Peyer's patch (tissue), 4 donors: ENCODE data around the gene ZBTB20. TPM values are rescaled to one million over a fixed set of nuclear protein-coding genes. Genes with fewer than 3 reads are reported as not detected.
A peak's percentile ranks its signal among the peaks of the same experiment; 100 is the strongest.

Source experiments
- DNase-seq, 3 donors: peaks; one replicate each; pipeline ENCODE4 v3.0.0-alpha.2; 2017 to 2019
- H3K27ac ChIP-seq, 4 donors: fragments of 200-600 bp; sonication (generic); one replicate each; pipeline ENCODE4 v1.5.1; 2016 to 2019
- H3K27me3 ChIP-seq, 2 donors: fragments of 200-600 bp; sonication (generic); one replicate each; pipeline ENCODE4 v1.5.1; 2019
- H3K36me3 ChIP-seq, 3 donors: fragments of 200-600 bp; sonication (generic); one replicate each; pipeline ENCODE4 v1.5.1; 2016 to 2019
- H3K4me1 ChIP-seq, 4 donors: fragments of 200-600 bp; sonication (generic); one replicate each; pipeline ENCODE4 v1.5.1; 2016 to 2019
- H3K4me3 ChIP-seq, 4 donors: fragments of 200-600 bp; sonication (generic); 1 replicate in 3 of 4; 2 replicates in 1 of 4; pipeline ENCODE4 v1.5.1; 2016 to 2019; ENCODE audit warnings: mild to moderate bottlenecking in 1 of 4
- H3K9me3 ChIP-seq, 4 donors: fragments of 200-600 bp; sonication (generic); one replicate each; pipeline ENCODE4 v1.5.1; 2016 to 2019; ENCODE audit warnings: mild to moderate bottlenecking in 1 of 4
- CTCF ChIP-seq, 6 experiments: fragments of 450-650 bp in 4 of 6; fragments of 200-600 bp in 2 of 6; sonication (generic) in 1 of 6; IDR thresholded peaks; one replicate each; pipeline ENCODE4 v1.5.1; 2017 to 2019; ENCODE audit warnings: antibody characterized with exemption in 6 of 6, mild to moderate bottlenecking in 3 of 6, moderate library complexity in 1 of 6
- POLR2A ChIP-seq, 2 donors: fragments of 450-650 bp; IDR thresholded peaks; one replicate each; pipeline ENCODE4 v1.5.1; 2017; ENCODE audit warnings: antibody characterized with exemption in 2 of 2, mild to moderate bottlenecking in 2 of 2, moderate library complexity in 2 of 2
- total RNA-seq, 4 donors: library from RNA; depleted of rRNA; stranded (reverse); fragments of >200 nt; gene quantifications; one replicate each; pipeline ENCODE4 v1.1.0, GENCODE V29; 2016

The ZBTB20 gene
- total RNA-seq, 4 donors from 2014 or later, result 19.6 to 135 (median 57.2) TPM

- H3K27me3 ChIP-seq, result no peaks in the 10 kb centered on the region
- DNase-seq, result no peak
- no peaks in the 10 kb centered on the region for H3K4me1 ChIP-seq
- H3K27ac ChIP-seq, result peak overlapping the region in 1 of 4 donors; percentile 44
- no peaks in the 10 kb centered on the region for H3K36me3 ChIP-seq
- H3K4me3 ChIP-seq, result peak overlapping the region in 1 of 4 donors; percentile 7
- no peaks in the 10 kb centered on the region for H3K9me3 ChIP-seq
- TF ChIP-seq CTCF (IDR thresholded peaks at IDR 0.05) (peak in 3 of 6 experiments; percentile 10 to 38 (median 32)), POLR2A (IDR thresholded peaks at IDR 0.05) (no peak)
Observed at GRCh38 chr3:114299421-114299820, 847.7 kb downstream of the ZBTB20 start.

DNA sequence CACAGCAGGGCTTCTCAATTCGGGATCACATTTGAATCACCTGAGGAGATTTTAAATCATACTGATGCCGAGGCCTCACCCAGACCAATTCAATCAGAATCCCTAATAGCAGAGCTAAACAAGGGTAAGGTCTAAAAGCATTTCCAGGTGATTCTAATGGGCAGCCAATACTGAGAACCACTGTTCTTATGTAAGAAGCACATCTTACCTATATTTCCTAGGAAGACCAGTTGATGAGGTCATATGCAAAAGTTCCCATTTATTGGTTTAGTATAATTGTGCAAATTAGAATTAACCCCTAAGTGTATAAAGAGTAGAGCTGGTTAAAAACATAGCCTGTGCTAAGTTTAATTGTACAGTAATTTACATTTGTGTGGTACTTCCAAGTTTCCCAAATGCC, 851.1 kb downstream of the ZBTB20 start:
- Histone ChIP-seq H3K4me3 (no peak overlapping the region), H3K27me3 (no peaks in the 10 kb centered on the region), H3K27ac (peak overlapping the region in 2 of 4 donors; percentile 64 to 67), H3K36me3 (no peaks in the 10 kb centered on the region), H3K9me3 (no peaks in the 10 kb centered on the region), H3K4me1 (peaks cover 0 to 8% (median 3%) of the 10 kb centered on the region in 4 donors)
- no peak for DNase-seq
- TF ChIP-seq CTCF (IDR thresholded peaks at IDR 0.05) (no peak), POLR2A (IDR thresholded peaks at IDR 0.05) (no peak)

GRCh38 chr3:114294940-114295480, 852.1 kb downstream of the ZBTB20 start:
- H3K36me3 ChIP-seq, result no peaks in the 10 kb centered on the region
- peak overlapping the region in 3 of 4 donors; percentile 25 to 67 (median 64) for H3K27ac ChIP-seq
- H3K4me1 ChIP-seq, result peaks cover 0 to 8% (median 3%) of the 10 kb centered on the region in 4 donors
- no peaks in the 10 kb centered on the region for H3K9me3 ChIP-seq
- H3K27me3 ChIP-seq, result no peaks in the 10 kb centered on the region
- no peak for TF ChIP-seq CTCF (IDR thresholded peaks at IDR 0.05)
- no peak for TF ChIP-seq POLR2A (IDR thresholded peaks at IDR 0.05)
- no peak overlapping the region for H3K4me3 ChIP-seq
- no peak for DNase-seq

DNA sequence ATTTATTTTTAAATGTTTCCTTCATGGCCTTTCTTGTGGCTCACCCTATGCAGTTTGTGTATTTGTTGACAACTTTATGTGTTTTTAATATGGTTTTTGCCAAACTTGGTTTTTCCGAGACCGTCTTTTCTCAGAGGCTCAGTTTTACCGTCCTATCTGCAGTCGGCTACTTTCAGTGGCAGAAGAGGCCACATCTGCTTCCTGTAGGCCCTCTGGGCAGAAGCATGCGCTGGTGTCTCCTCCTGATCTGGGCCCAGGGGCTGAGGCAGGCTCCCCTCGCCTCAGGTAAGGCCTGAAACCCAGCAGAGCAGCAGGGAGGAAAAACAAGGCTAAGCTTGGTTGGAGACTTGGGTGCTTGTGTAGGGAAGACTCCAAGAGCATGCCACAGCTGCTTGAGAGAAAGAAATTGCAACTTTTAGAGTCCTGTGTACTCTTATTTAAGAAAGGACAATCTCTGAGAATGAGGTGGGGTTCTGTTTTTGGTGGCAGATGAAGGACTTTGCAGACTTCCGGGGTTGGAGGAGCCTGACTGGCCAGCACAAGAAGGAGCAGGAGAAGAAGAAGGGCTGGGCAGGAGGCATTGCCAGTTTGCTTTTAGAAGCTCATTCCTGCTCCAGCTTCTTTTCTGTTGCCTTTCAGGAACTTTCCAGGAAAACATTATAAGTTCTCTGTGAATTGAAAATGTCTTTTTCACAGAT, 853.1 kb downstream of the ZBTB20 start, which contains the start of gene TIGIT:
Gene TIGIT, plus strand, starts transcription at position 191 of the 698 bp plus-strand sequence. Its CDS starts 34 bp downstream, at position 225.
- H3K36me3 ChIP-seq, result no peaks in the 10 kb centered on the region
- H3K4me3 ChIP-seq, result no peak within 1 kb of the TSS
- peak in 1 of 3 donors; percentile 59 for DNase-seq
- no peaks in the 10 kb centered on the region for H3K9me3 ChIP-seq
- H3K4me1 ChIP-seq, result peaks cover 0 to 8% (median 3%) of the 10 kb centered on the region in 4 donors
- H3K27ac ChIP-seq, result peak within 1 kb of the TSS; percentile 25 to 67 (median 56)
- H3K27me3 ChIP-seq, result no peaks in the 10 kb centered on the region
- no peak for TF ChIP-seq POLR2A (IDR thresholded peaks at IDR 0.05)
- no peak for TF ChIP-seq CTCF (IDR thresholded peaks at IDR 0.05)

DNA sequence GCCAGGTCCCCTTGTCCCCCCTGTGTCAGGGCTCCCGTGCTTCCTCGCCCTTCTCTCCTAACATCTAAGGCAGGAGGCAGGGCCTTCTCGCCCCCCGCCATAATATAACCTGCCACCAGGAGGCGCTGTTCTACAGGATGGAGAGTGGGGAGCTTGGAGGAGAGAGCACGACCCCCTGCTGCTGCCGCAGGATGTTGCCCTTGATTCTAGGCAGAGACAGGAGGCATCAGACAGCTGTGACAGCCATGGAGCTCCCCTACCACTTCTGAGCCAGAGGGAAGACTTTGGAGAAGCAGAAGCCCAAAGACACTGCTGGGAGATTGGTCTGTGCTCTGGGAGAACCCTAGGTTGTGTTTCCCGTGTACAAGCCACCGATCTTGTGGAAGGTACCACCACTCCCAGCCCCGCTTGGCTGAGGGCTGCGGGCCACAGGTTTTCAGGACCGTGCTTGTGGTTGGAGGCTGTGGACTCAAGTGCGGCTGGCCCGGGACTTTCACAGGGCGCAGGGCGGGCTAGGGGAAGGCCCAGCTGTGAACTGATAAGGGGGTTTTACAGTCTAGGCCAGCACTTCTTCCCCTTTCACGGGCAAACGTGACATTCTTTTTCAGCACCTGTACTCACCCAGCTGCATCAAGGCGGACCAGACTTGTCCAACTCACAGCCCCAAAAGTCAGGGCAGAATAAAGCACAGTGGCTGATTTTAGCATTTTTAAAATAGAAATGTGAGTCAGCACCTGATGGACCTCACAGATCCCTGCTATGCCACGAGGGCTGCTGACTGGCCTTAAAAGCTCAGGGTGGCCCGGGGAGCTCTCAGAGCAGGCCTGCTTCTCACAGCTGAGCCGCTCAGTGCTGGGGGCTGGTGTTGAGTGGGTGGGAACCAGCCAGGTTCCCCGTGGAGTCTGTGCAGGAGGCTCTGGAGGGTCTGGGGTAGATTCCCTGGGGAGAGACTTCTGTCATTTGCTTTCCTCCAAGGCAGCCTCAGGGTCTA, 855.9 kb downstream of the ZBTB20 start:
- TF ChIP-seq POLR2A (IDR thresholded peaks at IDR 0.05), result no peak
- TF ChIP-seq CTCF (IDR thresholded peaks at IDR 0.05), result peak; percentile 63 to 92 (median 86)
- no peaks in the 10 kb centered on the region for H3K27me3 ChIP-seq
- peaks cover 0 to 8% (median 3%) of the 10 kb centered on the region in 4 donors for H3K4me1 ChIP-seq
- no peaks in the 10 kb centered on the region for H3K36me3 ChIP-seq
- peak overlapping the region; percentile 48 to 85 (median 60) for H3K27ac ChIP-seq
- no peaks in the 10 kb centered on the region for H3K9me3 ChIP-seq
- H3K4me3 ChIP-seq, result peak overlapping the region in 2 of 4 donors; percentile 11 to 26
- DNase-seq, result peak; percentile 74 to 93 (median 93)
